HG03558 (cell line): ENCODE measurements around the gene VDAC1.

ENCODE experiments used
- ATAC-seq: cut with Tn5 transposase; IDR thresholded peaks from one replicate; pipeline ENCODE4 v1.9.1; 2021; ENCODE audit warnings: moderate number of reproducible peaks; ENCODE audit not compliant: unreplicated experiment; ENCODE audit errors: extremely low read depth

VDAC1 gene

DNA sequence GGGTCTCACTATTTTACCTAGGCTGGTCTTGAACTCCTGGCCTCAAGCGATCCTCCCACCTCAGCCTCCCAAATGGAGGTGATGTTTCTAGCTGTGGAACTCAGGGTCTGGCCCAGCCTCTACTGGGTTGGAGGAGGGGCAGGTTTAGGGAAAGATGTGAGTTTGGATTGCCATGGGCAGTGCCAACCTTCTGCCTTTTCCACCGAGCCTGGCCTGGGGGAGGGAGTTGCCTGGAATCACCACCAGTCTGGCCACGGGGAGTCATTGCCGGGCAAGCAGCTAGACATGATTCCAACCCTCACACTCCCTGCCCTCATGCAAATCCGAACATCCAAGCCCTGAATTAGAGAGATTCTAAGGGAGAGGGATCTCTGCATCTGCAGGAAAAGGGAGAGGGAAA lies 21.0 kb upstream of the VDAC1 start:
- no peak for ATAC-seq

DNA sequence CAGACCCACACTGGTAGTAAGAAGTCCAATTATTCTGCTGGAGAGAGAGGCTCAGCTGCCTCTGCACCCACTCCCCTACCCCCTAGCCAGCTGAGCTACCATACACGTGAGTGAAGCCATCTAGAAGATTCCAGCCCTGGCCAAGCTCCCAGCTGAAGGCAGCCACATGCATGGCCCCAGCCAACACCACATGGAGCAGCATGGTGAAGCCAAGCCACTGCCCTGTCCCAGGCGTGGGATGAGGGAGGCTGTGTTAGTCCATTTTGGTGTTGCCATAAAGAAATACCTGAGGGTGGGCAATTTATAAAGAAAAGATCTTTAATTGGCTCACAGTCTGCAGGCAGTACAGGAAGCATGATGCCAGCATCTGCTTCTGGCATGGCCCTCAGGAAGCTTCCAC lies 20.0 kb upstream of the VDAC1 start:
- ATAC-seq: no peak

DNA sequence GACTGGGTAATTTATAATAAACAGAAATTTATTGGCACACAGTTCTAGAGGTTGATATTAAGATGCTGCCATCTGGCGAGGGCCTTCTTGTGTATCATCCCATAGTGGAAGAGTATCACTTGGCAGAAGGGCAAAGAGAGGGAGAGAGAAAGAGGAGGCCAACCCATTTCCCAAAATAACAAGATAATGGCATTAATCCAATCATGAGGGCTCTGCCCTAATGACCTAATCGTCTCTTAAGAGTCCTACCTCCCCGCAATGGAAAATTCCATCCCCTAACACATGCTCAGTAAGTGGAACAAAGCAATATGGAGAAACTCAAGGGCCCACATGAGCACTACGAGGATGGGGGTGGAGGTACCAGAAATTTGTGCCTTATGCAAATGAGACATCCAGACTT lies 17.6 kb upstream of the VDAC1 start:
- no peak for ATAC-seq

DNA sequence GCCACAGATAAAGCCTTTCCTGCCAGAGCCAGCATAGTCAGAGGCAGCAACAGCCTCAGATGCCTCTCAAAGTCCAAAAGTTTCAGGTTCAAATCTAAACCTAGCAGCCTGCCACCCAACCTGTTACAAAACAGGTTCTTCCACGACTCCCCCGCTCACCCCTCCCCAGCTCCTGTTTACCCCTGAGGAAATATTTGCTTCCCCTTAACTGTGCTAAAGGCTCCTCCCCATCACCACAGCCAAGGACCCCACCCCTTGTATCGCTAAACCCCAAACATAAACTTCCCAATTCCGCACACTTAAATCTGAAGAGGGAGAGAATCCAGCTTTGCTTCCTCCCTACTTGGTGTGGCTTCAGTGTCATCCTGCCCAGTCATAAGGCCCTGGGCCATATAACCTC lies 15.4 kb upstream of the VDAC1 start:
- no peak for ATAC-seq

DNA sequence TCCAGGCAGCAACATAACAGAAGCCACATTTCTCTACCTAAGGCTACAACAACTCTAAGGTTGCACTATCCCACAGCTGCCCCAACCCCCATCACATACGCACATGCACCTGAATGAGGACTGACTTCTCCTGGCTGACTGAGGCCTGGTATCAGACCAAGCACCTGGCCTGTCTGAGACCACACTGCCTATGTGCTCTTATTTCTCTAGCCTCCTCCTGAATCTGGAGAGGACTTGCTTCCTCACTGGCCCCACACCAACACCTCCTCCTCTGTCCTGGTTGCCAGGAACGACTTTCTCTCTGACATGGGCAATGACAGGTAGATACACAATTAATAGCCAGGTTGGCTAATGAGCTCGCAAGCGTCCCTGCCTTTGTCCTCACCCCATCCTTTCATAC lies 14.9 kb upstream of the VDAC1 start:
- ATAC-seq: no peak

DNA sequence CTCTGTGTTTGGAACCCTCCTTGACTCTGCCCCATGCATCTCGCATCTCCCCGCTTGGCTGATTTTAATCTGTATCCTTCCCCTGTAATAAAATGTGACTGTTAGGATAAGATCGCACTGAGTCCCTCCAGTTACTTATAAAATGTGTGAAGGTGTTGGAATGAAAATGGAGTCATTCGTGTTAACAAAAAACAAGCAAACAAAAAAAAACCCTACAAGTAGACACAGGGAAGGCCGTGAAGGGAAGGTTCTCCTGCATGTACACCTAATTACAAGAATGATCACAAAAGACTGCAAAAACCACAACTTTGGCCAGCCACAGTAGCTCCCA lies 14.2 kb upstream of the VDAC1 start:
- ATAC-seq: no peak

DNA sequence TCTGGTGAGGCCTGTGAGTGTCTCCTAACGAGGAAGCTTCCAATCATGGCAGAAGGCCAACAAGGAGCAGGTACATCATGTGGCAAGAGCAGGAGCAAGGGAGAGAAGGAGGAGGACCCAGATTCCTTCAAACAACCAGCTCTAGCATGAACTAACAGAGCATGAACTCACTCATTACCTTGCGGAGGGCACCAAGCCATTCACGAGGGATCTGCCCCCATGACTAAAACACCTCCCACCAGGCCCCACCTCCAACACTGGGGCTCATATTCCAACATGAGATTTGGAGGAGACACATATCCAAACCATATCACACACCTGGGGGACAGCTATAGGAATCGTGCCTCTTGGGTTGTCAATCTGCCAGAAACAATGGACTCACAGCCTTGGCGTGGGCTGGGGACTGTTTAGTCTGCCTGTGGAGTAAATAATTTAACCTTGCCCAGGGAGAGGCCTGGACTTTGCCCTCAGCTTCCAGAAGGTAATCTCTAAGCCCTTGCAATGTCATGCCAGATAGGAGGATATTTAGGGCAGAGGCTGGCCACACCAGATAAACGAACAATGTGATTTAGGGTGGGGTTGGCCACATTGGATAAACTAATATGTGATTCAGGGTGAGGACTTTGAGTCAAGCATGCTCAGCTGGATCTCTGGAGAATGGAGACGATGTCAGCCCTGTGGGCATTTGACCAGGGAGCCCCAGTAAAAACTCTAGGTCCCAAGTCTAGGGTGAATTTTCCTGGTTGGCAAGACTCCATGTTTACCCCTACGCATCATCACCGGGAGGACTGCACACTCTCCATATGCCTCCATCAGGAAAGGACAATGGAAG lies 13.6 kb upstream of the VDAC1 start:
- no peak for ATAC-seq

DNA sequence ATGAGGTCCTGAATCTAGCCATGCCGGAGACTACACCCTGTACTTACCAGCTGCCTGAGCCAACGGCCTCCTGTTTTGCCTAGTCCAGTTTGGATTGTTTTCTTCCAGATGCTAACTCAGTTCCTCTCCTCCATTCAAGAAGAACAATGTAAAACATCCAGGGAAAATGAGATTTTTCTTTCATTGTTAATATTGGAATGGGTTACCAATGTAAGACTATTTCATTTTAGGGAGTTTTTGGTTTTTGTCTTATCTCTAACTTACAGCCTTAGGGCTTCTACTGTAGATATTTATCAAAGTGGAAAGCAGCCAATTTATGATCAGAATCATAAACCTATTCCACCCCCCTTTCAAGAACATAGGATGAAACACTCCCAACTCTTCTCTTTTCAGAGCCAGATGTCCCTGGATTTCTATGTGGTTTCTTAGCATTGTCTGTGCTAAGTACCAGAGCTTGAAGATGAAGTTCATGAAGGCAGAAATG lies 3.5 kb upstream of the VDAC1 start:
- ATAC-seq: no peak

DNA sequence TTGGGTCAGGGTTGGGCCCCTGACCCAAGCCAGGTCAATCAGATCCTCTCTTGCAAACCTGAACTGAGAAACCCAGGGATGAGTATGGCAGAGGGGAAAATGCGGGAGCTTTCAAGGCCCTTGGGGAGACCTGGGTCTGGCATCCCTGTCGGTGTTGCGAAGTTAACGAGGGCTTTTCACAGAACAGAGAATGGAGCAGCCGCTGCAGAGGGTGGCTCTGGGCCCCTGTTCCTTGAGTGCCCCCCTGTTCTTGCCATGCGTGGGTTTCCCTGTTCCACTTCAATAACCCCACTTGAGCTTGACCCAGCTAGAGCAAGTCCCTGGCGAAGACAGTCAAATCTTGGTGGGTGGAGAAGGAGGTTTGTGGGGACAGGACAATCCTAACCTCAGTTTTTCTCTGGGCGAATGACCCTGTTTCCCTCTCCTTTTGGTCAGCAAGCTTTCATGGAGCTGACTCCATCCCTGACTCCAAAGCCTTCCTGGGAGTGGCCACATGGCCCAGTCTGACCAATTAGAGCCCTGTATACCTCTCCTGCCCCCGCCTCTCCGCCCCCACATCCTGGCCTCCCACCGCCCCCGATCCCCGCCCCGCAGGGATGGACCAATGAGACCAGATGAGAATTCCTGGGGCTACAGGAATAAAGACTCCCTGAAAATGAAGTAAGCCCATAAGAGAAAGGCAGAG lies 2.9 kb upstream of the VDAC1 start:
- ATAC-seq: no peak

DNA sequence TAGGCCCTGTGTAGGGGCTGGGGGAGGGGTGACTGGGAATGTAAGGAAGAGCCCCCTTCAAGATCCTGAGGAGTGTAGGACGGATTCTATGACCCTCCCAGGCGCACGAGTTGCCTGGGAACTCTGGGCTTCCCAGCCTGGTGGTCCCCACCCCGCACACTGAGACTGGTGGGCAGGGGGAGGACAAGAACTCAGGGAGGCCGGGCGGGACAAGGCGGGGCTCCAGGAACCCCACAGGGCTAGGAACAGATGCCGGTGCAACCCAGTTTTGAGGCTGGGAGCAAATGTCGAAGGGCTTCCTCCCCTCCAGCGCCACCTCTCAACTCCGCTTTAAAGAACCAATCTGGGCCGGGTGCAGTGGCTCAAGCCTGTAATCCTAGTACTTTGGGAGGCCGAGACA lies 1.3 kb upstream of the VDAC1 start:
- no peak for ATAC-seq

DNA sequence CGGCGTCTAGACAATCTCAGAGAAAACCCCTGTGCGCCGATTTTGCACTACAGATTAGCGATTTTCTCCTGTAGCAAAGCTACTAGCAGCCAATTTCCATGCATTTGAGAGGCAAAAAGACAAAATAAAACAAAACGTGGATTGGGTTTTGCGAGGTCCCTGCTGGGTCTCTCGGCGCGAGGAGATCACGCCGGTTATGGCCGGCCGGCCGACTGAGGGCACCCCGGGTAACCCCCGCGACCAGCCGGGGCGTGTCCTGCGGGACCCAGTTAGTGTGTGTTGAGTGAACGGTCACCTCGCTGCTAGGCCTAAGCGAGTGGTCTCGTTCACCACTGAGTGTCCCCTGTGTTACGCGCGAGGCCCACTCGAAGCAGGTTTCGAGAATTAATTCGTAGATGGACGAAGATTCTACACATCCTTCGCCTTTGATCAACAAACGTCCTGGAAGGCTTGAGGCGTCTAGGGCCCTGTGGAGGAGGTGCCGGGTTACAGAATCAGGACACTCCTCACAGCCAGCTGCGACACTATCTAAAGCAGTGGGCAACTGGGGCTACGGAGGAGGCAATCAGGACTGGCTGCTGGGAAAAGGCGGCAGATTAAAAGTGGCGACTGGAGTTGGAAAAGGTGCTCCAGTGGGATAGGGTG lies 764 bp upstream of the VDAC1 start:
- no peak for ATAC-seq

DNA sequence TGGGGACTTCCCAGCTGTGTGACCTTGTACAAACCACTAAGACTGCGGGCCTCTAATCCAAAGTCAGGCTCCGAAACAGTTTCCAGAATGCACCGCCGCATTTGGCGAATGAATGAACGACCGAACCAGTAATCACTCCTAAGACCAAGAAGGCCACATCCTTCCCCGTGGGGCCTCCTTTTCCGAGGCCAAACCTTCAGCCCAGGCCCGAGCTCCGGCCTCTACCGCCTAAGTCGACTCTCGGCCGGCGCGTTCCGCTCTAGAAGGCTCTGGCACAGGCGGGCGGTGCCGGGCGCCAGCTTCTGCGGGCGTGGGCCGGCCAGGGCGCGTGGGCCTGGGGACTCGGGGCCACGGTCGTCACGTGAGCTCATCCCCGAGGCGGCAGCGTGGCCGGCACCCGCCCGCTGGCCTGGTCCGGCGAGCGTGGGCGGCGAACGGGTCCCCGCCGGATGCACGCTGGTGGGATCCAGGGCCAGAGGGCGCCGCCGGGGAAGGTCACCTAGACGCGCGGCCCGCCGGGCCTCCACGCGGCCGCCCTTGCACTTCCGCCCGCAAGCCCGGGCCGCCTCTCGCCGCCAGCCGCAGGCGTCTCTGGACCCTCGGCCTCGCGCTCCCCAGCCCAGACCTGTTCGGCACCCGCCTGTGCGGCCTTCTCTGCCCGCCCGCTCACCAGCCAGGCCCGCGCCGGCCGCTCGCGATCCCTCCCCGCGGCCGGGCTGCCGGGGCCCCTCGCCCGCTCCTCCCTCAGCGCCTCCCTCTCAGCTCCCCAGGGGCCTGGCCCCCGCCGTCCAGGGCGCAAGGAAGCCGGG lies 754 bp downstream of the VDAC1 start:
- ATAC-seq: peak; percentile 11

DNA sequence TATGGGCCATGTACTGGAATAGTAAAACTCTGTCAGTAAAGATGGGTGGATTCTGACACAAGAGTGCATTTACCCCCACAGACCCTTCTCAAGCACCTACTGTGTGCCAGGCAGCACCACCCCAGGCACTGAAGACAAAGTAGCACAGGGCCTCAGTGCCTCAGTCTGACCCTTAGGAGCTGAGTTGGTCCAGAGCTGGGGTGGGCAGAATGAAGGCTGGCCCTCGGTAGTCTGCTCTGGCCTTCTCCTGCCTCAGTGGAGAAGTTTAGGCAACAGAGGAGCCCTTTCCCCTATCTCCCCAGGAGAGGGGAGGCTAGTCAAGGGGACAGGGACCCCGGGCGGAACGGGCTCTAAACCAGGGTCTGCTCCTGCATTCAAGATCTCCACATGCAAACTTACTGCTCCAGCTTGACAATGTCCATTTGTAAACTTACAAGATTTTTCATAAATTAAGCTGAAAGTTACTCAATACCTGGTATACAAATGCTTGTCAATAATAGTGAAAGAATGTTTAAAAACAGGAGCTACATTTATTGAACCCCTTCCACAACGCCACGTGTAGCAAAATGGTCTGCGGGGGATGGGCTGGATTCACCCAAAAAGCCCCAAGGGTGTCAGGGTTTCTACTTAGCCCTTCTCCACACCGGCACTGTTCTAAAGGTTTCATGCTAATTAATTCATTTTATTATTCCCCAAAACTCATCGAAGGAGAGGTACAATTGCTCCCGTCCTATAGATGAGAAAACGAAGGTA lies 1.5 kb downstream of the VDAC1 start:
- ATAC-seq: no peak

DNA sequence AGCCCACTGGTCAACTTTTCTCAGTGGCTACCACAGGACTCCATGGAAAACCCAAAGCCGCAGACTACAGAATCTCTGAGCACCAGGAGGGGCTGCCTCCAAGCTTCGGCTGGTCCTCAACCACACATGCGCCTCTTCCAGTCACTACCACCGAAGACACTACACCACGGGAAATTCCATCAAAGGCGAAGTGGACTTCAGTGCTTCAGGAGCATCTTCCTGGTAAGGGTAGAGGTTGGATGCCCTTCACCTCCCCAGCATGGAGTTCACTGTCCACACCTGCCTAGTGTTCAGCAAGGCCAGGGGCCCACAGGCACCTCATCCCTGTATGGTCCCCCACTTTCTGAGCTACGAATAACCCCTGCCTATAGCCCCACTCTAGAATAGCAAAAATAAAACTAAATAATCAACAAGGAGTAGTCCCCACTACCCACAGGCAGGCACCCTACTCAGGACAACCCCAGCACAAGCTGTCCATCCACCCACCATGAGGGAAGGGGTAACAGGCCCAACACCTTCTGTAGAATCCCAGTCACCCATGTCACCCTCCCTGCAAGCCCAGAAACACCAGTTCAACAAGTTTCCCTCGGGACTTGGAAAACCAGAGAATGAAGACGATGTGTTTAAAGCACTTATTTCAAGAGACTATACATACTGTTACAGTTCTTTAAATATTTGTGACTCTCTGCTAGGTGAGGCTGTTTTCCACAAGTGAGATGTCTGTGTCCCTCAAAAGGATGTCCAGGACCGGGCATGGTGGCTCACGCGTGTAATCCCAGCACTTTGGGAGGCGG lies 2.6 kb downstream of the VDAC1 start:
- ATAC-seq: no peak

DNA sequence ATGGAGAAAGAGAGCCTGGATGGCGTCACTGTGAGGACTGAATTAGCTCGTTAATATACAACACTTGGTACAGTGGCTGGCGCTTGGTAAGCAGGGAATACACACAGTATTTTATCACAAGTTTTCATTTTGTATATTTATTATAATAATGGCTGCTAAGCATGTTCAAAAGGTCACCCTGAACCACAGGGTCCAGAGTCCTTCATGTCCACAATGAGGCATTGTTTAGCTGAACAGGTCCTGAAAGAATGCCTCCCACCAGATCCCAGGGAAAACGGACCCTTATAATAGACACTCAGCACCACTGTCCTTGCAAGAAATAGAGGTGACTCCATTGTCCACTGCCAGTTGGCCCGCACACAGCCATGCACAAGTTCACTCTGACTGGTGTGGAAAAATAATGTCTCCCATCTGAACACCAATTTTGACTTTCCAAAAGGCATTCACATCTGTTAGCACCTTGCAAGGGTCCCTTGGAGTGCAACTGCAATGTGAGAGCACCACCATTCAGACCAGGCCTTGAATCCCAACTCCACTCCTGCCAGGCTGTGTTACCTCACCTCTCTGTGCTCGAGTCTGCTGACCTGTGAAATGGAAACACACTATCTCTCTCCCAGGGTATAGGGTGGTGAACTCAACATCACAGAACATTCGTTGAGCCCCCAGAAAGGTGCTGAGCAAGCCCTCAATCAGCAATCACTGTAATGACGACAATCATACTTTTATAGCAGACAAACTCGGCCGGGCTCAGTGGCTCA lies 3.9 kb downstream of the VDAC1 start:
- ATAC-seq: no peak

DNA sequence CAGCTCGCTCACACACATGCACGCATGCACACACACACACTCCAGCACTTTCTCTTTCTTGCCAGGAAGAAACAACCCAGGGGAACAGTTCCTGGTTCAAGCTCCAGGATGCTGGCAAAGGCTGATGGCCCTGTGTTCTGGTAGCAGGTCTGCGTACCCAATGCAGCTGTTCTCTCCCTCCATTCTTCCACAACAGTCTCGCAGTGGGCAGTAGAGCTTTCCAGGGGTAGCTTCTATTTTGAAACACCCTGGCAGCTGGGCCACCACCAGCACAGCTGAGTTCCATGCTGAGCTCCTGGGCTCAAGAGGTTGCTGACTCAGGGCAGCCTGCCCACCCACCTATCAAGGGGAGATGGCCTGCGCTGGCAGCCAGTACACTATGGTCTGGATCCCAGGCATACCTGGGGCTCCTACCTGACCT lies 4.7 kb downstream of the VDAC1 start:
- ATAC-seq: no peak

DNA sequence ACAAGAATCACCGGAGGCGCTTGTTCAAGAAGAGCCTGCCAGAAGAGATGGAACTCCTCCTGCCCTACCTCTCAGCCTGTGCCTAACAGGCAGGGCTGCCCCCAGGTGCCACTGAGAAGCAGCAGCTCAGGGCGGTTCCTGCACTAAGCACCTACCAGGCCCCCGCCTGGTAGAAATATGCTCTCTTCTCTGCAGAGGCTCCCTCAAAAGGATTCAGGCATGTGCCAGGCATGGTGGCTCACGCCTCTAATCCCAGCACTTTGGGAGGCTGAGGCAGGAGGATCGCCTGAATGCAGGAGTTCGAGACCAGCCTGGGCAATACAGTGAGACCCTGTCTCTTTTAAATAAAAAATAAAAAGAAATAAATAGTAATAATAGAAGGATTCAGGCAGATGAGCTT lies 6.0 kb downstream of the VDAC1 start:
- ATAC-seq: no peak

DNA sequence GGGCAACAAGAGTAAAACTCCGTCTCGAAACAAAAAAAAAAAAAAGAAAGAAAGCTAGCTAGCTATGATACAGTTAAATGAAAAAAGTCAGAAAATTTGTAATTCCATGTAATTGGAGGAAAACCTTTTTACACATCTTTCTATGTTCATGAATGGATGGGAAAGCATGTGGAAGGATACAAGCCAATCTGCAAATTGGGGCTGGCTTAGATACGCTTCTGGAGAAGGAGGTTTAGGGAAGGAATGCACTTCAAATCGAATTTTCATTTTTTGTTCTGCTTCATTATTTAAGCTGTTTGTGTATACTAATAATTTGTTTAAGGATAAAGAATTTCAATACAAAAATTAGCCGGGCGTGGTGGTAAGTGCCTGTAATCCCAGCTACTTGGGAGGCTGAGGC lies 6.7 kb downstream of the VDAC1 start:
- ATAC-seq: no peak
